ENCODE results near the gene CDH10. TPM values are rescaled to one million over a fixed set of nuclear protein-coding genes. Genes with fewer than 3 reads are reported as not detected.

Gene CDH10
- total and polyA plus RNA-seq, 7 donors: under 0.01 to 0.54 (median 0.24) TPM; not detected in 3

GRCh38 chr5:24598956-24599355 is 45.8 kb downstream of the CDH10 start:
- H3K36me3 ChIP-seq: no peaks in the 10 kb centered on the region
- TF ChIP-seq POLR2A (IDR thresholded peaks at IDR 0.05): no peak
- TF ChIP-seq EP300 (IDR thresholded peaks at IDR 0.05): no peak
- no peak for DNase-seq

GRCh38 chr5:24595329-24595728 is 49.4 kb downstream of the CDH10 start:
- Histone ChIP-seq H3K4me1 (no peaks in the 10 kb centered on the region), H3K9me3 (no peaks in the 10 kb centered on the region), H3K27me3 (no peaks in the 10 kb centered on the region), H3K4me3 (no peak overlapping the region), H3K27ac (no peak overlapping the region), H3K36me3 (no peaks in the 10 kb centered on the region)
- 70 to 80% methylated on average over 2 of the region's 2 CpGs for WGBS, 2 donors
- TF ChIP-seq CTCF (IDR thresholded peaks at IDR 0.05) (no peak), EP300 (IDR thresholded peaks at IDR 0.05) (no peak), POLR2A (IDR thresholded peaks at IDR 0.05) (no peak)
- no peak for DNase-seq
- intact Hi-C loops (cut with DNase I): no loop called here

More at GRCh38 chr5:24598956-24599355, 45.8 kb downstream of the CDH10 start:
- Histone ChIP-seq H3K27me3 (no peaks in the 10 kb centered on the region), H3K4me1 (no peaks in the 10 kb centered on the region), H3K9me3 (no peaks in the 10 kb centered on the region), H3K27ac (no peak overlapping the region), H3K4me3 (no peak overlapping the region)
- 55 to 71% methylated on average over 1 of the region's 1 CpG for WGBS, 2 donors
- intact Hi-C loops (cut with DNase I): no loop called here

GRCh38 chr5:24591426-24591825 is 53.4 kb downstream of the CDH10 start:
- no peaks in the 10 kb centered on the region for H3K36me3 ChIP-seq
- intact Hi-C loops (cut with DNase I): no loop called here
- H3K9me3 ChIP-seq: no peaks in the 10 kb centered on the region
- no peak for TF ChIP-seq POLR2A (IDR thresholded peaks at IDR 0.05)
- TF ChIP-seq CTCF (IDR thresholded peaks at IDR 0.05): no peak
- TF ChIP-seq POLR2AphosphoS5 (IDR thresholded peaks at IDR 0.05): no peak
- TF ChIP-seq EP300 (IDR thresholded peaks at IDR 0.05): no peak
- H3K27me3 ChIP-seq: no peaks in the 10 kb centered on the region
- no peak overlapping the region for H3K4me3 ChIP-seq
- no peak overlapping the region for H3K27ac ChIP-seq
- H3K4me1 ChIP-seq: no peaks in the 10 kb centered on the region
- no peak for DNase-seq

- intact Hi-C loops (cut with DNase I): no loop called here
- Histone ChIP-seq H3K9me3 (no peaks in the 10 kb centered on the region), H3K4me1 (no peaks in the 10 kb centered on the region), H3K27ac (no peak overlapping the region), H3K27me3 (no peaks in the 10 kb centered on the region), H3K36me3 (no peaks in the 10 kb centered on the region), H3K4me3 (no peak overlapping the region)
- no peak for TF ChIP-seq CTCF (IDR thresholded peaks at IDR 0.05)
- 79 to 86% methylated on average over 3 of the region's 3 CpGs for WGBS, 2 donors
- DNase-seq: no peak
Measured at GRCh38 chr5:24589566-24589965, 55.2 kb downstream of the CDH10 start.

- WGBS, 2 donors: 85 to 88% methylated on average over 4 of the region's 4 CpGs
- H3K27me3 ChIP-seq: no peaks in the 10 kb centered on the region
- no peaks in the 10 kb centered on the region for H3K36me3 ChIP-seq
- no peak overlapping the region for H3K4me3 ChIP-seq
- no peaks in the 10 kb centered on the region for H3K9me3 ChIP-seq
- DNase-seq: no peak
- no peak overlapping the region for H3K27ac ChIP-seq
- intact Hi-C loops (cut with DNase I): no loop called here
- no peak for TF ChIP-seq POLR2A (IDR thresholded peaks at IDR 0.05)
- TF ChIP-seq CTCF (IDR thresholded peaks at IDR 0.05): no peak
- no peak for TF ChIP-seq EP300 (IDR thresholded peaks at IDR 0.05)
- TF ChIP-seq POLR2AphosphoS5 (IDR thresholded peaks at IDR 0.05): no peak
- H3K4me1 ChIP-seq: no peaks in the 10 kb centered on the region
Measured at GRCh38 chr5:24585751-24586150, 59.0 kb downstream of the CDH10 start.

All from sigmoid colon (tissue), 7 donors.